Cardiac muscle cell (in vitro differentiated cells and primary cell): Measurements from ENCODE around the gene PTPN20. TPM values are rescaled to one million over a fixed set of nuclear protein-coding genes. Genes with fewer than 3 reads are reported as not detected.

Source experiments
- DNase-seq, 2 donors: peaks; one replicate each; pipeline versions ENCODE4 v3.0.0 to v3.0.0-alpha.2; 2010 to 2017; ENCODE audit warnings: low read depth in 1 of 2, low spot score in 1 of 2
- H3K27ac ChIP-seq: fragments of 200-600 bp; sonication (generic); 2 replicates; pipeline ENCODE4 v1.5.1; 2016
- H3K27me3 ChIP-seq: fragments of 200-600 bp; sonication (generic); 2 replicates; pipeline ENCODE4 v1.6.0; 2016; ENCODE audit warnings: control low read depth
- H3K36me3 ChIP-seq: fragments of 200-600 bp; sonication (generic); 2 replicates; pipeline ENCODE4 v1.5.1; 2016; ENCODE audit warnings: control low read depth
- H3K4me1 ChIP-seq: fragments of 200-600 bp; sonication (generic); 2 replicates; pipeline ENCODE4 v1.8.1; 2017; ENCODE audit warnings: low read depth, mild to moderate bottlenecking, mixed run types
- H3K4me3 ChIP-seq: fragments of 200-600 bp; sonication (generic); 2 replicates; pipeline ENCODE4 v1.5.1; 2016; ENCODE audit warnings: mild to moderate bottlenecking
- H3K9me3 ChIP-seq: fragments of 200-600 bp; sonication (generic); 2 replicates; pipeline ENCODE4 v1.5.1; 2017; ENCODE audit warnings: low read depth, mild to moderate bottlenecking, control low read depth
- polyA plus RNA-seq: library from polyadenylated mRNA; unstranded; fragments of >200 nt; fragmentation: Nextera tagmentation; extraction: Ambion mirVana; gene quantifications from 2 replicates; pipeline ENCODE4 v1.2.1, GENCODE V29; 2016
- total RNA-seq: library from RNA; depleted of rRNA; stranded (reverse); fragments of >200 nt; gene quantifications from 2 replicates; pipeline ENCODE4 v1.2.3, GENCODE V29; 2016
- TF ChIP-seq, protein P1 (sequence below): IDR thresholded peaks from 2 replicates; pipeline ENCODE4 v1.5.1; 2012; ENCODE audit warnings: low read depth, mild to moderate bottlenecking, low read length

The PTPN20 gene
- total and polyA plus RNA-seq, 2 experiments from 2014 or later = 0.42 to 0.62 TPM

- H3K27me3 ChIP-seq = no peaks in the 10 kb centered on the region
- TF ChIP-seq, protein P1, sequence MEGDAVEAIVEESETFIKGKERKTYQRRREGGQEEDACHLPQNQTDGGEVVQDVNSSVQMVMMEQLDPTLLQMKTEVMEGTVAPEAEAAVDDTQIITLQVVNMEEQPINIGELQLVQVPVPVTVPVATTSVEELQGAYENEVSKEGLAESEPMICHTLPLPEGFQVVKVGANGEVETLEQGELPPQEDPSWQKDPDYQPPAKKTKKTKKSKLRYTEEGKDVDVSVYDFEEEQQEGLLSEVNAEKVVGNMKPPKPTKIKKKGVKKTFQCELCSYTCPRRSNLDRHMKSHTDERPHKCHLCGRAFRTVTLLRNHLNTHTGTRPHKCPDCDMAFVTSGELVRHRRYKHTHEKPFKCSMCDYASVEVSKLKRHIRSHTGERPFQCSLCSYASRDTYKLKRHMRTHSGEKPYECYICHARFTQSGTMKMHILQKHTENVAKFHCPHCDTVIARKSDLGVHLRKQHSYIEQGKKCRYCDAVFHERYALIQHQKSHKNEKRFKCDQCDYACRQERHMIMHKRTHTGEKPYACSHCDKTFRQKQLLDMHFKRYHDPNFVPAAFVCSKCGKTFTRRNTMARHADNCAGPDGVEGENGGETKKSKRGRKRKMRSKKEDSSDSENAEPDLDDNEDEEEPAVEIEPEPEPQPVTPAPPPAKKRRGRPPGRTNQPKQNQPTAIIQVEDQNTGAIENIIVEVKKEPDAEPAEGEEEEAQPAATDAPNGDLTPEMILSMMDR = no peak
- no peak overlapping the region for H3K4me3 ChIP-seq
- no peaks in the 10 kb centered on the region for H3K4me1 ChIP-seq
- H3K36me3 ChIP-seq = no peaks in the 10 kb centered on the region
- no peak for DNase-seq
- H3K9me3 ChIP-seq = no peaks in the 10 kb centered on the region
- H3K27ac ChIP-seq = no peak overlapping the region
These were observed 104.2 kb downstream of the PTPN20 start for GRCh38 chr10:47015404-47015803.

GRCh38 chr10:47016564-47016963, 105.3 kb downstream of the PTPN20 start:
- H3K9me3 ChIP-seq = no peaks in the 10 kb centered on the region
- TF ChIP-seq, protein P1 = no peak
- no peak overlapping the region for H3K4me3 ChIP-seq
- DNase-seq = no peak
- no peaks in the 10 kb centered on the region for H3K4me1 ChIP-seq
- H3K27ac ChIP-seq = no peak overlapping the region
- no peaks in the 10 kb centered on the region for H3K27me3 ChIP-seq
- H3K36me3 ChIP-seq = no peaks in the 10 kb centered on the region

- no peaks in the 10 kb centered on the region for H3K9me3 ChIP-seq
- H3K4me1 ChIP-seq = no peaks in the 10 kb centered on the region
- no peak overlapping the region for H3K4me3 ChIP-seq
- no peak overlapping the region for H3K27ac ChIP-seq
- no peaks in the 10 kb centered on the region for H3K36me3 ChIP-seq
- DNase-seq = no peak
- H3K27me3 ChIP-seq = no peaks in the 10 kb centered on the region
- TF ChIP-seq, protein P1 = no peak
These were observed 107.0 kb downstream of the PTPN20 start for GRCh38 chr10:47018026-47018735.

GRCh38 chr10:47019155-47020145, 108.2 kb downstream of the PTPN20 start:
- H3K27me3 ChIP-seq = no peaks in the 10 kb centered on the region
- DNase-seq = no peak
- no peaks in the 10 kb centered on the region for H3K4me1 ChIP-seq
- no peak overlapping the region for H3K27ac ChIP-seq
- H3K36me3 ChIP-seq = no peaks in the 10 kb centered on the region
- no peak overlapping the region for H3K4me3 ChIP-seq
- TF ChIP-seq, protein P1 = no peak
- H3K9me3 ChIP-seq = no peaks in the 10 kb centered on the region

DNA sequence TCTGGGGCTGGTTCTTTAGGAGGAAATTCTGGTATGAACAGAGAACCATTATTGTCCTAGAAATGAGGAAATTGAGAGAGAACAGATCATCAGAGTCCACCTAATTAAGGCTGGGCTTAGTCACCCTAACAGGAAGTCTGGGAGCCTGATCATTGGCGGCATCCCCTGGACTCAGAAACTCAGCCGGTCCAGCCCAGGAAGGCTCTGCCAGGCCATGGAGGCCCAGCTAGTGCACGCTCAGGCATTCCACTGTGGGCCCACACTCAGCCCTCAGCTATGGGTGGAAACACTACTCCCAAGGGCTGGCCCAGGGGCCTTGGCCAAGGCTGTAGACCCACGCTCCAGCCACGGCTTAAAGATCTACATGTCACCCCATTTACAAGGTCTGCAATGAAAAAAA, 109.2 kb downstream of the PTPN20 start:
- no peaks in the 10 kb centered on the region for H3K36me3 ChIP-seq

More for the DNA sequence above, 109.2 kb downstream of the PTPN20 start:
- Histone ChIP-seq H3K9me3 (no peaks in the 10 kb centered on the region), H3K4me1 (no peaks in the 10 kb centered on the region), H3K27ac (no peak overlapping the region), H3K4me3 (no peak overlapping the region), H3K27me3 (no peaks in the 10 kb centered on the region)
- DNase-seq = peak in 1 of 2 donors; percentile 27
- TF ChIP-seq, protein P1 = no peak
